ENCODE data around the gene NSMCE1. TPM values are rescaled to one million over a fixed set of nuclear protein-coding genes. Genes with fewer than 3 reads are reported as not detected.

NSMCE1 gene
- total RNA-seq, 2 donors from 2014 or later: 119 to 165 TPM

Other genes with a start within 250 kb of the NSMCE1 start
- gene C16orf82, start 201.8 kb downstream of the NSMCE1 start, total RNA-seq: not detected
- gene KDM8, start 65.2 kb downstream of the NSMCE1 start, total RNA-seq: 10 to 100 TPM; 12.8 to 16.2 TPM
- gene IL4R, start 45.2 kb upstream of the NSMCE1 start, total RNA-seq: 100 to 1,000 TPM; 313 to 348 TPM
- 100 to 1,000 TPM; 155 to 166 TPM for gene IL21R, start 133.4 kb upstream of the NSMCE1 start, total RNA-seq

Measured in activated T-cell treated with anti-CD3 and anti-CD28 coated beads, Interleukin-2, amount 50 U/mL, for 72 hours (primary cell).